TTC549 (cell line): ENCODE results near the gene CYBRD1.
"Not testable (repeated sequence)": the region's sequence is repeated elsewhere in the genome, so short reads cannot be mapped to it uniquely, and the experiment has no call there.

Source experiments
- FAIRE-seq: peaks from 2 replicates; lab custom pipeline; 2012; peaks lifted over from hg19 to GRCh38; lab: Jason Lieb, UNC

CYBRD1 gene, protein sequence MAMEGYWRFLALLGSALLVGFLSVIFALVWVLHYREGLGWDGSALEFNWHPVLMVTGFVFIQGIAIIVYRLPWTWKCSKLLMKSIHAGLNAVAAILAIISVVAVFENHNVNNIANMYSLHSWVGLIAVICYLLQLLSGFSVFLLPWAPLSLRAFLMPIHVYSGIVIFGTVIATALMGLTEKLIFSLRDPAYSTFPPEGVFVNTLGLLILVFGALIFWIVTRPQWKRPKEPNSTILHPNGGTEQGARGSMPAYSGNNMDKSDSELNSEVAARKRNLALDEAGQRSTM

DNA sequence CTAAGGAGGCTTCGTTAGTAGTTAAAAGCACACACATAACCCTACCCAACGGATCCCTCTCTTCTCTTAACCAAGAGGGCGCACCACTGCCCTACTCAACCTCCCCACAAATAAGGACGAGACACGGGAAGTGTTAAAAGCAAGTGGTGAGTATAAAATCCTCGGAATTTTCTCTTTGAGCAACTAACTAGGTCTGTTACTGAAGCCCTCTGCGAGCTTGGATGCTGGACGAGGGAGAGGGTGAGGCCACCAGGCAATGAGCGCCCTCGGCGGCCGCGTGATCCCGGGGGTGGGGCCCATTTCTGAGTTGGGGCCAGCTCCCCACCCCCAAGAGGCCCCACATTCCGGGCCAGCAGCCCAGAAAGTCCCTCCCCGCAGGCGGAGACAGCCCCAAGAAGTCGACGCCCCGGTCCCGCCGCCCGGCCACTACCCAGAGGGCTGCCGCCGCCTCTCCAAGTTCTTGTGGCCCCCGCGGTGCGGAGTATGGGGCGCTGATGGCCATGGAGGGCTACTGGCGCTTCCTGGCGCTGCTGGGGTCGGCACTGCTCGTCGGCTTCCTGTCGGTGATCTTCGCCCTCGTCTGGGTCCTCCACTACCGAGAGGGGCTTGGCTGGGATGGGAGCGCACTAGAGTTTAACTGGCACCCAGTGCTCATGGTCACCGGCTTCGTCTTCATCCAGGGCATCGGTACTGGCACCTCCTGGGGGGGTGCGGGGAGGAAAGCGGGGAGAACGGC is at the start of gene CYBRD1:
CYBRD1 (plus strand) TSS at position 423 of the 736 bp plus-strand sequence; CDS start at position 495, 72 bp downstream.
- FAIRE-seq: no peak

GRCh38 chr2:171475979-171476378 is 46.3 kb upstream of the CYBRD1 start:
- no peak for FAIRE-seq

DNA sequence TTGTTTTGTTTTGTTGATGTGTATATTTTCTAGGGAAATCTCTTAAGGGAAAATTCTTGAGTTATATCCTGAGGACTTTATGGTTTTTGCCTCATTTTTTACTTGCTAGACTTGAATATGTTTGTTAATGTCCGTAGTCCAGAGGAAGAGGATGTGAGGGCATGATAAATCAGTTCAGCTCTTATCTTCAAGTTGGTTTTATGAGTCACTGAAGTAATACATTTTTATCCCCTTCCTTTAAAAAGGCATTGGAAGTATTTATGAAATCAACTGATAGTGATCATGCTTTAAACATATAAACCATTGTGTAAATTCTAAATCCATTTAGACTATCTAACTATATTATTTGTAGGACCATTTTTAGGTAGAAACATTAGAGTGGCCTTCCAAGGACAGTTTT is 43.9 kb upstream of the CYBRD1 start:
- FAIRE-seq: no peak

- no peak for FAIRE-seq
Measured at GRCh38 chr2:171479154-171479814, 43.0 kb upstream of the CYBRD1 start.

GRCh38 chr2:171480908-171481307 is 41.4 kb upstream of the CYBRD1 start:
- FAIRE-seq: no peak

- no peak for FAIRE-seq
Measured at GRCh38 chr2:171482308-171482707, 40.0 kb upstream of the CYBRD1 start.

DNA sequence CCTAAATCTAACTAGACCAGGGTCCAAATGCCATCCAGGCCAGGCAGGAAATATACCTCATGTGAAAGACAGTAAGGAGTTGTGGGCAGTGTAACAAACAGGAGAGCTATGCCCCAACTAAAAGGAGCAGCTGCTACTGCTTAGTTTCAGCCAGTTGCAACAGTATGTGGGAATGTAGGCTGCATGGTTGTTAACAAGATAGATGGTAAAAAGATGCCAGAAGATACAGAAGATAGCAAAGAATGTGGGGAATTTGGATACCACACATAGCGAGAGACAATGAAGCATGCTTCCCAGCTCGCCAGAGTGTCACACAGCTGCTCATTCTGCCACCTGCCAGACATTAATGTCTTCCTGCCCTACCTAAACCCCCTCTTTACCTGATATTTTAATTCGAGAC is 39.4 kb upstream of the CYBRD1 start:
- no peak for FAIRE-seq

DNA sequence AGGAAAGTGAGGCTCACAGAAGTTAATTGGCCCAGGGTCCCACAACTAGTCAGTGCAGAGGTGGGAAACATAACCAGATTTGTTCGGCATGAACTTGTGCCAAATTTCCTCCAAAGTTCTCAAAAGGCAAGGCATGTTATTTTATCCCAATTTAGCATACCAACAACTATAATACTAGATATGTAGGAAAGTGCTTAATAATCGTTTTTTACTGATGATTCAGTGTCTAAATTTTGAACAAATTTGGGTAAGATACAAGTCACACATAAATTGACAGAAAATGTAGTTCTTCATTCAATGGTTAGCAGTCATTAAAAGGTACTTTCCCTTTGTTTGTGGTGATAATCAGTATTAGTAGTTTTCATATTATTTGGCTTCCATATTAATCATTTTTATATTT is 38.5 kb upstream of the CYBRD1 start:
- FAIRE-seq: no peak

DNA sequence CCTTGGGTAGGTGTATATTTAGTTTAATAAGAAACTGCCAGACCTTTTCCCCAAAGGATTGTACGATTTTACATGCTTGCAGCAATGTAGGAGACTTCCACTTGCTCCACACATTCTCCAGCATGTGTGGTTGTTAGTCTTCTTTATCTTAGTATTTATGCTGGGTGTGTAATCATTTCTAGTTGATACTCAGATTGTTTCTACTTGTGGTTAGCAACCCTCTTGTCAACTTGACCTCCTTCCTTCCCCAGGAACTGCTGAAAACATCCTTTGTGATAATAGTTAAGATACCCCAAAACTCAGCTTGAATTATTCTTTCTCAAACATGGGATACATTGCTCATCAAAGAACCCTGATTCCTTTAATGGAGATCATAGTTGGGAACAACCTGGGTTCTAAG is 37.2 kb upstream of the CYBRD1 start:
- FAIRE-seq: no peak

DNA sequence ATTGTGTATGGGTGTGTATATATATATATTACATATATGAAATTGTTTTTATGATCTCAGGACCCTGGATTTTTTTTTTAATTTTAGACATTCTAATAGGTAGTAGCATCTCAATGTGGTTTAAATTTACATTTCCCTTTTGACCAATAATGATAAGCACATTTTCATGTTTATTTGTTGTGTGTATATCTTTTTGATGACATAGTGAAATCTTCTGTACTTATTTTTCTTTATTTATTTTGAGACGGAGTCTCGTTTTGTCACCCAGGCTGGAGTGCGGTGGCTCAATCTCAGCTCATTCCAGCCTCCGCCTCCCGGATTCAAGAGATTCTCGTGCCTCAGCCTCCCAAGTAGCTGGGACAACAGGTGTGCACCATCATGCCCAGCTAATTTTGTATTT is 35.1 kb upstream of the CYBRD1 start:
- FAIRE-seq: no peak

DNA sequence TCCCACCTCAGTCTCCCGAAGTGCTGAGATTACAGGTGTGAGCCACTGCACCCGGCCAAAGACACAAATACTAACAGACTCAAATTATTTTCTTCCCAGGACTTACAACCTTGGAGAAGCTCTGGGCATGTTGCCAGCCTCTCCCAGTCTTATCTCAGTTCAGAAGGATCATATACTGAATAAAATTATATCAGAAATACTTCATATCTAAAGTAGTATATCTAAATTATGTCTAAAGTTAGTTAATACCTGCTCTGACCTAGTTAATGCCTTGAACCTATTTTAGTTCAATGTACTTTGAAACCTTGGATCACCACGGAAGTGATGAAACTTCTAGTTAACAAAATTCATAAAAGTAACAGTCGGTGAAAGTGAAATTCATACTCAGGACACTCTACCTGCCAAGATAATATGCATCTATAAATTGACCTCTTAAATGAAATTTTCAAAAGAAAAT is 34.4 kb upstream of the CYBRD1 start:
- no peak for FAIRE-seq

DNA sequence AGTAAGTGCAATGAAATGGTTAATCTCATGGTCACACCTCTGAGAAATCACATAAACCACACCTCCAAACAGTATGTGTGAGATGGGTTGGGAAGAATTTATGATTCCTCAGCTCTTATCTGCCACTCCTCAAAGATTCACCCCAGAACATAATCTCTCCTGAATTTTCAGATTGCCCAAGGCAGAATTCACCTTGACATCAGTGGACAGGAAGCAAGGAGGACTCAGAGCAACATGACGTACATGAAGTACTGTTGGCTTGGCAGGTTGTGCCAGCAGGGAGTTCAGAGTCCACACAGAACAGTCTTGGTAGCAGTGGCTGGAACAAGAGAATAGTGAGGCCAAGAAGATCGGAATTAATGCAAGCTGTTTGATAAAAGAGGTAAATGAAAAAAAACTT is 31.7 kb upstream of the CYBRD1 start:
- FAIRE-seq: no peak

- FAIRE-seq: no peak
Measured at GRCh38 chr2:171491292-171491691, 31.0 kb upstream of the CYBRD1 start.

- FAIRE-seq: no peak
Measured at GRCh38 chr2:171492664-171493063, 29.6 kb upstream of the CYBRD1 start.

DNA sequence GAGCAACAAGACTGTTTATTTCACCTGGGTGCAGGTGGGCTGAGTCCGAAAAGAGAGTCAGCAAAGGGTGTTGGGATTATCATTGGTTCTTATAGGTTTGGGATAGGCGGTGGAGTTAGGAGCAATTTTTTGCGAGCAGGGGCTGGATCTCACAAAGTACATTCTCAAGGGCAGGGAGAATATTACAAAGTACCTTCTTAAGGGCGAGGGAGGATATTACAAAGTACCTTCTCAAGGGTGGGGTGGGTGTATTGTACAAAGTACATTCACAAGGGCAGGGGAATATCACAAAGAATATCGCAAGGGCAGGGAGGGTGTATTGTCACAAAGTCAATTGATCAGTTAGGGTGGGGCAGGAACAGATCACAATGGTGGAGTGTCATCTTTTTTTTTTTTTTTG is 24.6 kb upstream of the CYBRD1 start:
- FAIRE-seq: not testable (repeated sequence)

- no peak for FAIRE-seq
Measured at GRCh38 chr2:171505374-171505773, 16.9 kb upstream of the CYBRD1 start.

DNA sequence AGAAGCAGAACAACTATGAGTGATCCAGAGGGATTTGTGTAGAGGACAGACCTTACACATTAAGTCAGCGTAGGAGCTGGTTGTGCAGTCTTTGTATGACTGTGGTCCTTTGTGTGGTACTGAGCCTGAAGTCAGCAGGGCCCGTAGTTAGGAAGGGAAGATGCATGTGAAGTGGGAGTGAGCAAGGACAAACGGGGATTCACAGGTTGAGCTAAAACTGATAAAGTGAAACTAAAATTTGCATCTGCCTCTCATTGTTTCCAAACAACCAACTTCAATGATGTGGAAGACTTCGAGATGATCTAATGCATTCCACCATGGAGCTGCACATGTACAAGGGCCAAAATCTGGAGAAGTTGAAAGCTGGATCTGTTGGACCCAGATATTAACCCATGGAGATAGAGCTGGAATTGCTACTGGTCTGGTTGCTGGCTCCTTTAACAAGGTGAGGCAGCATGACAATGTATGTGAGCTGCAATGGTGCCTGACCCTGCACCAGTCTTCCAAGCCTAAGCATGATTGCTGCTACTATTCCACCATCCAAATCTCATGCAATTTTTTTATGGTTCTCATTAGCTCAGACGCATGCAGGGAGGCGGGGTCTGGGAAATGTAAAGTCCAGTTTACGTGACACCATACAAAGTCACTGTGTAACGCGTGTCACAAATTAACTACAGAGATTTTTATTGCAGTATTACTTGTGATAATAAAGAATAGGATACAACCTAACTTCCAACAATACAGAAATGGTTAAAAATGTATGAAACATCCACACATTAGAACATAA is 12.1 kb upstream of the CYBRD1 start:
- no peak for FAIRE-seq

DNA sequence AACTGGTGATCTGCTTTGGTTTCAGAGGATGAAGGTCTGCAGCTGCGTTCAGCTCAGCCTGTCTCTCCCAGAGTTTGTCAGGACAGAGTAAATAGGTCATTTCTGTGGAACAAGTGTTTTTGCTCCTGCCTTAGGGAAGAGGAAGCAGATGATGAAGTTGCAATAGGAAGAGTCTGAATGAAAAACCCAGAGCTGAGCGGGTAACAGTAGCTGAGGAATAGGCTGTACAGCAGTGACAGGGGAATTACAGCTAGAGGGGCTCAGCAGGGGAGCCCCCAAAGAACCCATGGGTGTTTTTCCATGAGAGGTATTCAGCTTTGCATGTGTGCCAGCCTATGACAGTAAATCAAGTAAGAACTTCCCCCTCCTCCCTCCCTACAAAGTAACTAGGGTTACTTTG is 10.3 kb upstream of the CYBRD1 start:
- FAIRE-seq: no peak

GRCh38 chr2:171512683-171513195 is 9.5 kb upstream of the CYBRD1 start:
- no peak for FAIRE-seq

DNA sequence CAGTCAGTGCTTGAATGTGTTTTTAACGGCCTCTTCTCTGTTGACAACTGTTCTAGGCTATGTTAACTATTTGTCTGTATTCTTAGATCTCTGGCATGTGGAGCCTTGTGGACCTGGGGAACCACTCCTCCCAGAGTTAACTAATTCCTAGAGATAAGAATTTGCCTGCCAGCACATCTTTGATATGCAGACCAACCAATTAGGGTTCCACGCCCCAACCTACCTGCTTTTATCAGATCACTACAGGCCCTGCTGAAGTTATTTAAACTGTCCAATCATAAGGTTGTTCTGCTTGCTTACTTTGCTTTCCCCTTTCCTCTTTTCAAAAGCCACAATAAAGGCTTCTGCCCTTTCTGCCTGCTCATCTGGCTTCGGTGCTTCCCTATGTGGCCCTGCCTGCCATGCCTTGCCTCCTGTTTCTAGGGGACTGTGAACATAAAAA is 8.5 kb upstream of the CYBRD1 start:
- FAIRE-seq: no peak

GRCh38 chr2:171514908-171515582 is 7.2 kb upstream of the CYBRD1 start:
- FAIRE-seq: no peak
